ENCODE data around the gene TCF15.
"Not testable (repeated sequence)": the region's sequence is repeated elsewhere in the genome, so short reads cannot be mapped to it uniquely, and the experiment has no call there.

TCF15 gene

DNA sequence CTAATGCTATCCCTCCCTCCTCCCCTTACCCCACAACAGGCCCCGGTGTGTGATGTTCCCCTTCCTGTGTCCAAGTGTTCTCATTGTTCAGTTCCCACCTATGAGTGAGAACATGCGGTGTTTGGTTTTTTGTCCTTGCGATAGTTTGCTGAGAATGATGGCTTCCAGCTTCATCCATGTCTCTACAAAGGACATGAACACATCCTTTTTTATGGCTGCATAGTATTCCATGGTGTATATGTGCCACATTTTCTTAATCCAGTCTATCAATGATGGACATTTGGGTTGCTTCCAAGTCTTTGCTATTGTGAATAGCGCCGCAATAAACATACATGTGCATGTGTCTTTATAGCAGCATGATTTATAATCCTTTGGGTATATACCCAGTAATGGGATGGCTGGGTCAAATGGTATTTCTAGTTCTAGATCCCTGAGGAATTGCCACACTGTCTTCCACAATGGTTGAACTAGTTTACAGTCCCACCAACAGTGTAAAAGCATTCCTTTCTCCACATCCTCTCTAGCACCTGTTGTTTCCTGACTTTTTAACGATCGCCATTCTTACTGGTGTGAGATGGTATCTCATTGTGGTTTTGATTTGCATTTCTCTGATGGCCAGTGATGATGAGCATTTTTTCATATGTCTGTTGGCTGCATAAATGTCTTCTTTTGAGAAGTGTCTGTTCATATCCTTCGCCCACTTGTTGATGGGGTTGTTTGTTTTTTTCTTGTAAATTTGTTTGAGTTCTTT, 31.0 kb downstream of the TCF15 start:
- not testable (repeated sequence) for DNase-seq (ENCODE audit: low read depth)

DNA sequence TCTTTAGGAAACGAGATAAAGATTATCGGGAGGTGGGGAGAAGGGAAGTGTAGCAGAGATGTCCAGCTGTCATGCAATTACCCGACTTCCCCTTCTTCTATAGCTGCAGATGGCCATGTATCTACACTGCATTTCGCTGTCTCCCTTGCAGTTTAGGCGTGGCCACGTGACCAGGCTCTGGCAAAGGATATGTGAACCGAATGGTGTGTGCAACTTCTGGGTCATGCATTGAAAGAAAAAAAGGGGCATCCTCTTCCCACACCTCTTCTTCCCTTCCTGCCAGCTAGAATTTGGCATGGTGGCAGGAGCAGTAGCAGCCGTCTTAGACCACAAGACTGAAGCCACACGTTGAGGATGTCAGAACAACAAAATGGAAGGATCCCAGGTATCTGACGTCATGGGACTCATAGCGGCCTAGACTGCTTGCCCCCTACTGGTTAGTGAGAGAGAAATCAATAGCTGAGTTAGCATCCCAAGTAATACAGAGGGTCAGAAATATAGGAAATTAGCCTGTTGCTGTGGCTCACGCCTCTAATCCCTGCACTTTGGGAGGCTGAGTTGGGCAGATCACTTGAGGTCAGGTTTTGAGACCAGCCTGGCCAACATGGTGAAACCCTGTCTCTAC, 32.8 kb downstream of the TCF15 start:
- DNase-seq (ENCODE audit: low read depth), result no peak

DNA sequence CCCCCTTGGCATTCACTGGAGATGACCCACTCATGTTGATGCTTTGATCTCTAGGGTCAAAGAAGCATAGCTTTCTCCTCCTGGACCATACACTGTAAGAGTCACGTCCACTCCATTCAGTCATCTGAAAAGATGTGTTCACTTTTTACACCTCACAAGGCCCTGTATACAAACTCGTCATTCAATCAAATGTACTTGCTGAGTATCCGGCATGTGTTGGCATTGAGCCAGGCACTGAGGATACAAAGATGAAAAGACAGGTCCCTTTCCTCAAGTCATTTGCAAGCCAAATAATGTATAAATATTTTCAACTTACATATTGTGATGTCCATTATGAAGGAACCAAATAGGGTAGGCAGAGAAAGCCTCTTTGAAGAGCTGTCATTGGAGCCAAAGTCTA, 34.0 kb downstream of the TCF15 start:
- DNase-seq (ENCODE audit: low read depth), result no peak

DNA sequence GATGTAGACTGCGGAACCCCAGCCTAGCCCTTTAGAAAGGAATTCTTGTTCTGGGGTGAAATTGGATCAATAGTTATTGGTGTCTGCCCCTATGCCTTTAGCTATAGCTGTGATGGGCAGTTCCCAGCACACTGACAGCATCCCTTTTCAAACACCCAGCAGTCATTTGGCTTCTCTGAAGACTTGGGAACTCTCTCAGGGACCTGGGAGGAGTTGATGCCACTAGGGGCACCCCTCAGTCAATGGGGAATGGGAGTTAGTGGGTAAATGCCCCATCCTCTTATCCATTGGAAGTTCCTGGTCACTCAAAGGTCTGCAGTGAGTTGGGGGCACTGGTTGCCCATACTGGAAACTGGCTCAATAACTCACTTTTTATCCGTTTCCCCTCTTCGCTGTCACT, 34.9 kb downstream of the TCF15 start:
- DNase-seq (ENCODE audit: low read depth), result no peak

DNA sequence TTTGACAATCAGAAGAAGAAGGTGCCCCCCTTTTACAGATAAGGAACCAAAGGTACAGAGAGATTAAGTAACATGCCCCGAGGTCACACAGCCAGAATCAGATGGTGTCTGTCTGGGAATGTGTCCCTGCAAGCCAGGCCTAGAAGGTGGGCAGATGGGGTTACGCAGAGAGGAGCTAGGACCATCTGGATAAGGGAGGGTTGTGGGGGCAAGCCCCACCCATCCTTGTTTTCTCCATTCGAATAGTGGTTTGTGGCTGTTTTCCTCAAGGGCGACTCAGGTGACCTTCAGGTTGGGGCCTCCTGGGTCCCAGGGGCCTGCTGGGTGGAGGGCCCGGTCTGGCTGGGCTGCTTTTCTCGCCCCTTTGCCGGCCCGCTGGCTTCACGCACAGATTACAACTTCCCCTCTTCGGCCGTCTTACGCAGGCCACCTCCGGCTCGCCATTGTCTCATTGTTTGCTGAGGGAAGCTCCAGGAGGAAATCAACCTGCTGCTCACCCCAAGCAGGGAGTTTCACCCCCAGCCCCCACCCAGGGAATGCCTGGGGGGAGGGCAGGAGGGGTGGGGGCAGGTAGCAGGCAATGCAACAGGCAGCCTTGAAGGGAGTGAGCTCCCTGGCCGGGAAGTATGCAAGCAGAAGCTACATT, 35.7 kb downstream of the TCF15 start:
- no peak for DNase-seq (ENCODE audit: low read depth)

DNA sequence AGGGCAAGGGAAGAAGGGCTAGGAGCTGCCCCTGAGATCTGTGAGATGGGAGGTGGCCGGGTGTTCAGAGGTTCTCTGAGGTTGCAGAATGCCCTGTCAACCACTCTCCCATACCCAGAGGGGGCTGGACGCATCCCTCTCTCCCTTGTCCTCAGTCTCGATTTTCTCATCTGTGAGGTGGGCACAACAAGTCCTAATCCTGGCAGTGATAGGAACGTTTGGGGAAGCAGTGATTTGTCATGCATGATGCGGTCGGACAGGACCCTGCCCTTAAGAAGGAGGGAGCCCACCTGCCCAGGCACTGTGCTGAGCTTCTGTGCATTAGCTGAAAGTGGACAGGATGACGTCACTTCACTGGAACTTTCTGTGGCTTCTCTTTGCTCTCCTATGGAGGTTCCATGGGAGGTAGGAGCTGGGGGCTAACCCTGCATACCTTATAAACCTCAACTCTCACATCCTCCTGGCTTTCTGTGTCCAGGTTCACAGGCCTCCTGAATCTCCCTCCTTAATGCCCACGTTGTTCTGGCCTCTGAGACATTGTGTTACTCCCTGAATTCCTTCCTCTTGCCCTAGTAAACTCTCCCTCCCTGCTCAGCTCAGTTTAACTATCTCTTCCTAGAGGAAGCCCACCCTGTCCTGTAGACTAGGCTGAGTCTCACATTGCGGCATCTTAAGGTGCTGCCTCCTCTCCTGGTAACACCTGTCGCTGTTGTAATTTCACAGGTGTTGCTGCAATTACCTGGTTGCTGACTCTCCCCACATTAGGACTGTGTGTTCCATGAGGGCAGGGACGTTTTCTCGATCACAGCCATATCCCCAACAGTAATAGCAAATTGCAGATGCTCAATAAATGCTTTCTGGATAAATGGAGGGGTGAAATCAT, 36.5 kb downstream of the TCF15 start:
- DNase-seq (ENCODE audit: low read depth), result no peak

DNA sequence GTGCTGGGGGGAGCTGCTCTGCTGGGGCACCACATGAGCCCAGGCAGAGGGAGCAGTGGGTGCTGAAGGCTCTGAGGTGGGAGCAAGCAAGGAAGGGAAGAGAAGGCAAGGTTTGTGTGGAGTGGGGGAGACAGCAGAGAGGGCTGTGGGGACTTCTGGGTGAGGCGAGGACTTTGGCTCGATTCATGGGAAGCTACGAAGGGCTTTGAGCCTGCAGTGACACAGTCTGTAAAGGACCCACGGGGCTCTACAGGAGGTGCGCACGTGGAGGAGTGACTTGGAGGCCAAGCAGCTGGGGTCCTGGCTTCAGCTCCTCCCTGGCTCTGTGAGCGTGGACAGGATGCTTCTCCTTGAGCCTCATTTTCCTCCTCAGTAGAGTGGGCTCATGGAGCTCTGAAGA, 37.4 kb downstream of the TCF15 start:
- DNase-seq (ENCODE audit: low read depth), result no peak

DNA sequence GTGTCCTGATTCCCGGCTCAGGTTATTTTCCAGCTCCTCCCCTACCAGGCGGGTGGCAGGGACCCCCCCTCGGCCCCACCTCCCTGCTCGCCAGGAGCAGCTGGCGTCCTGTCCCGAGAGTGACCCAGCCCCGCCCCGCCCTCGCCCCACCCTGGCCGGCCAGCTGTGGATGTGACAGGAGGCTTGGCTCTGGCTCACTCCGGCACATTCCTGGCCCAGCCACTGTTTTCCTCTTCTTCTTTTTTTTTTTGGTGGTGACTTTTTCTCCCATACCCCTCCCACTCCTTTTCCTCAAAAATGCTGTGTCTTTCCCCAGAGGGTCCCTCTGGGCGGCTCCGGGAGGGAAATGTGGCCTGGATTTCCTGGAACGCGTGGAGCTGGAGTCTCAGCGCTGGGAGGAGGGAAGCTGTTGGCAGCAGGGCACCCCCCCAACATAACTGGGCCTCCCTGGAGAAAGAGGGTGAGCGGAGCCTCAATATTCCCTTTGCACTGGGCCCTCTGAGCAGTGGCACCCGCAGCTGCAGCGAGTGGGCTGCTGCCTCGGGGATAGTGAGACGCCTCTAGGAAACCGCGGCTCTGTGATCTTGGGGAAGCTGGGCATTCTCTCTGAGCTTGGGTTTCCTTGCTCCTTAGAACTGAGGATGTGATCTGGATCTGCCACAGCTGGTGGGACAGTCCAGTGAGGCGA, 38.2 kb downstream of the TCF15 start:
- DNase-seq (ENCODE audit: low read depth), result no peak

DNA sequence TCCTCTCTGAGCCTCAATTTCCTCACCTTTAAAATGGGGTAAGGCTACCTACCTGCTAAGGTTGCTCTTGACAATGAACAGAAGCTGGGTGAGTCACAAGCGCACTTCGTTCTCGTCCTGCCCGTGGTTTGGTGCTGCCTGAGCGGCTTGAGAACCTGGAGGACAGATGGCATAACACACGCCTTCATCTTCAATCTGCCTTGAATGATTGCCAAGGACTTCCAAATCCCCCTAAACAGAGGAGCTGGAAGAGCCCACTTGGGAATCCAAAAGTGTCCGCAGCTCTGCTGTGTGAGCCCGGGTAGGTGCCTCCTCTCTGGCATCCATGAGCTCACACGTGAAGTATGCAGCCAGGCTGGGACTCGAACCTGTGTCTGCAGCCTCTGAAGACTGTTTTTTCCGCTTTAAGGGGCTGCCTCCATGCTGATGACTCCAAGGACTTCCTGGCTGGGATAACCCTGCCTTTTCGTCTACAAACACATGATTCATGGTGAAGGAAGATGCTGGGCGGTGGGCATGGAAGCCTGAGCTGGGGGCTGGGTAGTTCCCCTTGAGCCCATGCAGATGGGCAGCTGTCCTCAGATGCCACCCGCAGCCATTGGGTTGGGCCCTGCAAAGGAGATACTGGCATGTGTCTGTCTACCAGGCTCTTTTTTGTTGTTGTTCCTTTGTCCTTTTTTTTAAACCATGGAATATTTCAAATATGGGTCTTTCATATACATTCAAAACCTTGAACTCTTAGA, 41.3 kb downstream of the TCF15 start:
- no peak for DNase-seq (ENCODE audit: low read depth)

DNA sequence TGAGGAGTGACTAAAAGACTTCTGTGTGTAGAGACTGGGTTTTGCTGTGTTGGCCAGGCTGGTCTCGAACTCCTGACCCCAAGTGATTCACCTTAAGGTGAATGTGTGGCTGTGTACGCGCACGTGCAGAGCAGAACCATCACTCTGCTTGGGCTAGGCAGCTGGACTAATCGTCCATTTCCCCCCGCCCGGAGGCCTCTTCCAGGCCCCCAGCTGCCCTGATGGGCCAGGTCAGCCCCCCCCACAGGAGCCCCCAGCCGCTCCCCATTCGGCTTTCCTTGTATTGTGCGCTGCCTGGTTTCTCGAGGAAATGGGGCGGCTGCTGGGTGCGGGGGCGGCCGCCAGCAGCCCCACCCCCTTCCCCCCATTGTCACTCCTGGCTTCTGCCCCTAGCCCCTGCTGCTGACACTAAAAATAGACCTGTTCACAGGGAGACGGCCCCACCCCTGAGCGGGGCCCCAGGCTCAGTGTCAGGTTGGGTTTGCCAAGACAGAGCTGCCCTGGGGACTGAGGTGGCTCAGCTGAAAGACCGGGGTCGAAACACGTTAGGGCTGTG, 41.9 kb downstream of the TCF15 start:
- DNase-seq (ENCODE audit: low read depth), result no peak

DNA sequence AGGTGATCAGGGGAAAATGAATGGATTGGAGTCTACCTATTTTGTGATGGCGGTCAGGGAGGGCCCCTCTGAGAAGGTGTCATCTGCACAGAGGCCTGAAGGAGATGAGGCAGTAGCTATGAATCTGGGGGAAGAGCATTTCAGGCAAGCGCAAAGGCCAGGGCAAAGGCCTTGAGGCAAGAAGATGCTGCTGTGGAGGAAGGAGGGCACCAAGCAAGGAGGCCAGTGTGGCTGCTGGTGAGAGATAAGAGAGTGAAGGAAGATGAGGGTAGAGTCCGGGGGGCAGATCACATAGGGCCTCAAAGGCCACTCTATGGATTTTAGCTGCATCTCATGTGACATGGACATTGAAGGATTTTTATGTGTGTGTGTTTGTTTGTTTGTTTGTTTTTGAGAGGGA, 45.9 kb downstream of the TCF15 start:
- DNase-seq (ENCODE audit: low read depth), result no peak

DNA sequence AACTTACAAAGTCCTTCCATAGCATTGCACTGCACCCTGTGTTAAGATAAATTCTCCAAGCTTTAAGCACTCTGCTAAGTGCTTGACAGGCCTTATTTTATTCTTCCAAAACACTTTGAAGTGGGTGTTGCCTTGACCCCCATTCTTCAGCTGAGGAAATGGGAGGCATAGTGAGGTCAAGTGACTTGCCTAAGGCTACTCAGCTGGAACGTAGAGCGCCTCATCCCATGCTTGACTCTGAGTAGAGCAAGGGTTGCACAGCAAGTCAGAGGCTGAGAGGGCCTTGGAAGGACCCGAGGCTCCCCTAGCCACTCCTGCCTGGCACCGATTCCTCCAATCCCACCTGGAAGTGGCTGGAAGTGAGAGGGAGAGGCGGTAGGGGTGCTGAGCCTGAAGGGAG, 46.9 kb downstream of the TCF15 start:
- no peak for DNase-seq (ENCODE audit: low read depth)

DNA sequence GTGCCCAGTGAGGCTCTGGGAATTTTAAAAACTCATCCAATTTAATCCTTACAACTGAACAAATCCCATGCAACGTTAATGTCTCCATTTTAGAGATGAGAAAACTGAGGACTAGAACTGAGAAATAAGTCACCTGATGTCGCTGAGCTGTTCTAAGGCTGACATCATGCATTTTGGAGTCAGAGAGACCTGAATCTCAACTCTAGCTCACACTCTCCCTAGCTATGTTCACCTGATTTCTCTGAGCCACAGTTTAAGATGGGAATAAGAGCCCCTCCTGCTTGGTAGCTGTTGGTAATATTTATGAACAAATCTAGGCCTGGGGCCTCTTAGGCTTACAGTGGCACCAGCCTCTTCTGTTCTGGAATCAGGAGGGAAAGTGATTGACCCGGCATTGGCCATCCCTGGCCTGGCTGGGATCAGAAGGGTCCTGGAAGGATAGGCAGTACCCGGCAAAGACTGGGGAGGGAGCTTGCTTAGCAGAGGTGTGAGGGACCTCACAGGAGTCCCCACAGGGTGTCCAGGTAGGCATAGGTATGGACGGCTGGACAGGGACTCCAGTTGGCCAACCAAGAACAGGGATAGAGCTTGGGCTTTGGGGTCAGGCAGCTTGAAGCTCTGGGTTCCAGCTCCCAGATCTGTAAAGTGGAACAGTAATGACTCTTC, 47.7 kb downstream of the TCF15 start:
- no peak for DNase-seq (ENCODE audit: low read depth)

DNA sequence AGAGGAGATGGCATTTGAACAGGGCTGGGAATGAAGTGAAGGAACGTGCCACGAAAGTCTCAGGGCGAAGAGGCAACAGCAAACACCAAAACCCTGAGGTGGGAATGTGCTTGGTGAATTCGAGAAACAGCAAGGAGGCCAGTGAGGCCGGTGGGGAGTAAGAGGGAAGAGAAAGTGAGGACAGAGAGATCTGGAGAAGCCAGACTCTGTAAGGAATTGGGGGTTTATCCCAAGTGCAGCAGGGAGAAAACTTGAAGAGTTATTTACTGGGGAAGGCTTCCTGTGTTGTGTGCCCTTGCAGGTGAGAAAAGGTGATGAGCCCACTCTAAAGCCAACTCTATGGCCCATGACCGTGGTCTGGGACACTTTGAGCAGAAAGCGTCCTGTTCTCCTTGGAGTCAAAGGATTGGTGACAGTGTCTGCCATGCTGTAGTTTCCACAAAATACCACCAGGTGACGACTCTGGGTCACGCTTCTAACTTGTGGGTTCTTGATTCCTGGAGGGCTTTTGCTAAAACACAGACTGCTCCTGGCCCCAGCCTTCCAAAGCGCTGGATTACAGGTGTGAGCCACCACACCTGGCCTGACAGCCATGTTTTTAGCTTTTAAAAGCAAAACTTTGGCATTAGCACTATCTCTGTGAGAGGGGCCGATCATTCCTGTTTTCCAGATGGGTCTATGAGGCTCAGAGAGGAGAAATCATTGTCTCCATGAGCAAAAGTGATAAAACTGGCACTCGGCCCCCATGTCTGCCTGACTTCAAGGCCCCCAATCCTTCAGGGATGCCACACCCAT, 48.5 kb downstream of the TCF15 start:
- no peak for DNase-seq (ENCODE audit: low read depth)

DNA sequence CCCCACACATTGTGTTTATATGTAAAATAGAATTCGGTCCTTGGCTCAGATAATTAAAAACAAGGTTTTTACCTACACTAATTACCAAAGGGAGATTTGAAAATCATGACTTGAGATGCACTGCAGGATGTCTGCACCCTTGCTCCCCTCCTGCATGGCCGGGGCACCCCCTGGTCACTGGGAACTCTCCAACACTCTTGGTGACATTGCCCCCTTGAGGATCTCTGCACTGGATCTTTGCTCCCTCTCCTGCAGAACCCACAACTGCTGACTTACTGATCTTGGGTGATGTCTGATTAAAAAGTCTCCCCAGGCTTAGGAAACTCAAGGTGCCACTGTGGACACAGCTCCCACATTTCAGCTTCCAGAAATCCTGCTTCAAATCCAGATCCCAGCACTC, 49.4 kb downstream of the TCF15 start:
- no peak for DNase-seq (ENCODE audit: low read depth)

DNA sequence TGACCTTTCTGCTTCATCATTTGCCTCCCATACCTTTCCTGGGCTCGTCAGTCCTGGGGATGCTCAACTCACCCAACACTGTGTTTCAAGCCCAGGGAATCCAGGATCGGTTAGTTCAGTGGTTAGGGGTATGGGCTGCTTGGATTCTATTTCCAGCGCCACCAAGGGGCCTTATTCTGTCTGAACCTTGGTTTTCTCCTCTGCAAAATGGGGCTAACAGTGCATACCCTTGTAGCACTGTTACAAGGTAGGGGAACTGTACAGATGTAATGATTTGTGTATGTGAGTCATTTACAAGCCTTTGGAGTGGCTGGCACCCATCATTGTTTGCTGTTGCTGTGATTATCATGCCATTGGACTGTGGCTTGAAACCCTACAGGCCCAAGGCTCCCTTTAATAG, 52.0 kb downstream of the TCF15 start:
- DNase-seq (ENCODE audit: low read depth), result no peak

DNA sequence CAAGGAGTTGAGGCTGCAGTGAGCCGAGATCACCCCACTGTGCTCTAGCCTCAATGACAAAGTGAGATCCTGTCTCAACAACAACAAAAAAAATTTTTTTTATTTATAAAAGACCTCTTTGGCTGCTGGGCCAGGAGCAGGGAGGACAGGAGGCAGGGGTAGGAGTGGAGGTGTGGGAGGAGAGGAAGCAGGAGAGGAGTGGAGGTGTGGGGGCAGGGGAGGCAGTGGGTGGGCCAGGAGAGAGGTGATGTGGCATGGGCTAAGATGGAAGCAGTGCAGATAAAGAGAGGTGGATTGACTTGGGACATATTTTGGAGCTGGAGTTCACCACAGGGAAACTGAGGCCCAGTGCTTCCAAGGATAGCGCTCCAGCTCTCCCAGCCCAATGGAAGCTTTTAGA, 53.1 kb downstream of the TCF15 start:
- no peak for DNase-seq (ENCODE audit: low read depth)

DNA sequence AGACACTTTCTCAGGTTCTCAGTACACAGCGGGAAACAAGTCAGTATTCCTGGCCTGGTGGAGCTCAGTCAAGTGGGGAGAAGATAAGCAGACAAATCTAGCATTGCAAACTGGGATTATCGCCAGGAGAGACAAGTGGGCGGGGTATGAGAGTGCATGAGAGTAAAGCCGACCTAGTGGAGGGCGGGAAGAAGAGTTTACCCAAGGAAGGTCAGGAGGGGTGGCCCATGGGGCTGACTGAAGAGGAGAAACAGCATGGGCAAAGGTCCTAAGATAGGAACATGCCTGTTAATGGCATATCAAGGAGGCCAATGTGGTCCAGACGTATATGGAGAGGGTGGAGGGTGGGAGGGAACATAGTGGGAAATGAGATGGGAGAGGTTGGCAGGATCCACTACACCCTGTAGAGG, 54.1 kb downstream of the TCF15 start:
- DNase-seq (ENCODE audit: low read depth), result no peak

All from stimulated activated CD8-positive, alpha-beta memory T cell treated with anti-CD3 and anti-CD28 coated beads, Interleukin-12 subunit alpha, Interleukin-12 subunit beta, amount 100 ng/mL, for 4 hours (primary cell).